HG03097 (cell line): ENCODE measurements around the gene TCIRG1.

Experiments
- ATAC-seq: cut with Tn5 transposase; IDR thresholded peaks from one replicate; pipeline ENCODE4 v1.9.1; 2021; ENCODE audit not compliant: unreplicated experiment, low FRiP score

TCIRG1 gene

DNA sequence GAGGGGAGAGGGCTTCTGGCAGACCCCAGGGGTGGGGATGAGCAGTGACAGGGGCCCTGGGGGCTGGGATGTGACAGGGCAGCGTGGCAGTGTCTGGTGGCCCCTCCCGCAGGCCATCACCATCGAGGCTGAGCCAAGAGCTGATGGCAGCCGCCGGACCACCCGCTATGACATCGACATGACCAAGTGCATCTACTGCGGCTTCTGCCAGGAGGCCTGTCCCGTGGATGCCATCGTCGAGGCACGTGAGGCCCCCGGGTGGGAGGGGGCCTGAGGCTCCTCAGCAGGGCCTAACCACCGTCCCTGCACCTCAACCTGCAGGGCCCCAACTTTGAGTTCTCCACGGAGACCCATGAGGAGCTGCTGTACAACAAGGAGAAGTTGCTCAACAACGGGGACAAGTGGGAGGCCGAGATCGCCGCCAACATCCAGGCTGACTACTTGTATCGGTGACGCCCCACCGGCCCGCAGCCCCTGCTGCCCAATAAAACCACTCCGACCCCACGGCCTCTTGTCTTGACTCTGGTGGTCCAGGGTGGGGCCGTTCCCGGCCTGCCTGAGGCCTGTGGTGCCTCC, 2.6 kb upstream of the TCIRG1 start:
- ATAC-seq = no peak

DNA sequence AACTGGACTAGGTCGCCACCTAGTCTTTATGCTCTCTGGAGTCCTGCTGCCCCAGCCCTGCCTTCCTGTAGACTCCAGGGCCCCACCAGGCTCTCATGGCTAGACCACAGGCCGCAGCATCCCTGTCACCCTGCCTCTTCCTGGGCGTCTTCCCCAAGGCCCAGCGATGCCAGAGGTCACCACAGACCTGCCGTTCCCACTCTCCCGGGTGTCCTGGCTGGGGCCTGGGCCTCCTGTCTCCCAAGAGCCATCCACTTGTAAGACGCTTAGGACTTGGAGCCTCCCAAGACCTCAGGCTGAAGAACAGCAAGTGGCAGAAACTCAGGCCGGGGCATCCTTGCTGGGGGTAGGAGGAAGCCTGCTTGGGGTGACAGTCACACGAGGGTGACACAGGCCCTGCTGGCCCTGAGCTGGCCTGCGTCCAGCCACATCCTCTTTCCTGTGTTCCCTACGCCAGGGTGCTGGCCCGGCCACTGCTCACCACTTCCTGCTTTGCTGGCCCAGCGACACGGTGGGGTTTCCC, 2.0 kb upstream of the TCIRG1 start:
- ATAC-seq = no peak

DNA sequence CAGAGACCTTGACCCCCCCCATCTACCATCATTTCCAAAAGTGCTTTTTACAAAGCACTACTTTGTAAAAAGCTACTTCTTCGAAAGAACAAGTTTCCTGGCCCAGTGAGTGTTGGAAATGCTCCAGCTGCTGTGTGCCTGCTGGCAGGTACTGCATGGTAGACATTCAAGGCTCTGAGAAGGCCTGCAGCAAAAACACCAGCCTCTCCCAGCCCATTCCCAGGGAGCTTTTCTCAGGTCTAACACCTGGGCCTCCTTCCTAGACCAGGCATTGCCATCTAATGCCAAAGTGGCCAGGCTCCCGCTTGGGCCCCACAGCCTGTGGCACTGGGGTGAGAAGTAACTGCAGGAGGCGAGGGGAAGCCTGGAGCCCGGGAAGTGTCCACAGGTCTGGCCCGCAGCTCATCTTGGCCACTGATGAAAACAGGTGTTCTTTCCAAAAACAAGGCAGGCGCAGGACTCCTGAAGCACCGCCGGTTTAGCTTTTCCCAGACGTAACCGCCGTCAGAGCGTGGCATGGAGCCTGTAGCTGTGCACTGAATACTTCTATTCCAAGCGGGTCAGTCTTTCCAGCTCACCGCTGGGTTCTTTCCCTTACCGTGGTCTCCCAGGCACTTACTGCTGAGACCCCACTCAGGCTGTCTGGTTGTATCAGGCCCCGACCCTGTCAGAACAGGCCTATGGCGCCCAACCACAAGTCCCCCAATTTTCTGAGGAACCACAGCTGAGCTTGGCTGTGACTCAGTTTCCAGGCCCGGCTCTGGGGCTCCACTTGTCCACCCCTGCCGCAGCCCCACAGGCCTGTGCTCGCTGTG, 1.2 kb upstream of the TCIRG1 start:
- ATAC-seq = no peak

DNA sequence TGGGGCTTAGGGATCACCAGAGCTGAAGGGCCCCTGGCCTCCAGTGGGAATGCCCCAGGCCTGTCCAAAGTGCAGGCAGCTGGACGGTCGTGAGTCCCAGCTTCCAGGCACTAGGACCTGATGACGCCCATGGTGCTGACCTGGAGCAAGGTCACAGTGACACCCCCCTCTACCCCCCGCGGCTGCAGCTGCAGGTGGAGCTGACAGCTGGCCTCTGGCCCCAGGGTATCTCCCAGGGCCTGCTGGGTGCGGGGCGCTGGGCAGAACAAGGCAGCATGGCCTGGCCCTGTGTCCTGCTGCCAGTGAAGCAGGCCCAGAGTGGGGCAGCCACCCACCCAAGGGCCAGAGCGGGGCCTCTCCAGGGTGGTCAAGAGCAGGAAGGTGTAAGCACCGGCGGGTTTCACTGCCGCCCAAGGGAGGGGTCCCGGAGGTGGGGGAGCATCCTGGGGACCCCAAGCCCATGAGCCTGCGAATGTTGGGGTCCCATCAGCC, 553 bp upstream of the TCIRG1 start:
- no peak for ATAC-seq

DNA sequence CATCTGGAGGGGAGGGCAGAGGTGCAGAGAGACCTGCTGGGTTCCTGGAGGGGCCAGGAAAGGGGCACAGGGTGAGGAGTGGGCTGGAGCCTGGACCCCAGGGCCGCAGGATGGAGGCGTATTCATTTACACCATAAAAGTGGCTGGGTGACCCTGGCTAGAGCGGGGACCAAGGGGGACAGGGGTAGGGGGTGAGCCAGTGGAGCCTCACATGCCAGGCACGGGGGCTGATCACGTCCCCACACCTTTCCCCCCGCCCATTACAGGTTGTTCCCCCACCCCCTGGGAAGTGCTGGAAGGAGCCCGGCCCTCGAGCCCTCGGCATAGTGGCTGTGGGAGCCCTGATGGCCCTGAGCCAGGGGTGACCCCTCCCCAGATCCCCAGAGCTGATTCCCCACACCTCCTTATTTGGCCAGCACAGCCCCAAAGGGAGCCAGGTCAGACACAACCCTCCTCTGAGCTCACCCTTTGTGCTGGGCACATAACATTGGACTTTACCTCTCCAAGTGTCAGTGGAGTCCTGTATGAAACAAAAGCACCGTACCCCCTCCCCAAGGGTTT, 781 bp downstream of the TCIRG1 start:
- no peak for ATAC-seq

DNA sequence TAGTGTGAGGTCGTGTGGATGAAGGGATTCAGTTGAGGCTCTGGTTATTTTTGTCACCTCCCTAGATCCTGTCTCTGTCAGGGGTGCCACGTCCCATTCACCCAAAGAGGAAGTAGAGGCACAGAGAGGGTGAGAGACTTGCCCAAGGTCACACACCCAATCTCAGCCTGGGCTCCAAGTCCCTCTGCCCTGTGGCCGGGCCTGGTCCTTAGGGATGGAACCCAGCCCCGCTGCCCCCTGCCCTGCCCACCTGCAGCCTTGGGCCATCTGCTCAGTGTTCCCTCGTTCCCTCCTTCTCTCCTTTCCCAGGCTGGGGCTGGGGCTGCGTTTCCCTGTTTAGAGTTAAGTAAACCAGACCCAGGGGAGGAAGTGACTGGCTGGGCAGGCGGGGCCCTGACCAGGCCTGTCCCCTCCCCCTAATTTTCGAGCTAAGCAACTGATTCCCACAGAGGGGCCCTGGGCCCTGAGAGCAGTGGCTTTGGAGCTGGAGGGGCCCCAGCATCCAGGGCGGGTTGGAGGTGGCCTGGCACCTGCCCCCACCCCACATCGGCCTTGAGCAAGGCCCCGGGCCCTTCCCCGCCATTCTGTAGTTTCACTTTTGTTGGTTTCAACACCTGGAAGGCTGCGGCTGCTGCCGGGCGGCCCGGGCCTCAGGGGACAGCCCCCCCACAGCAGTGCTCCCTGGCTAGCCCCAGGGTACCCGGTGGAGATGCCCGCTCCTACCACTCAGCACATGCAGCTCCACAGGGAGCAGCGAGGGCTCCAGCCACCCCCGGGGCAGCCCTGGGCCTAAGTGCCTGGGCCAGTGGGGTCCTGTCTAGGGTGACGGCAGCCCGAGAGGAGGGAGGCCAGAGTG, 1.5 kb downstream of the TCIRG1 start:
- peak; percentile 28 for ATAC-seq

DNA sequence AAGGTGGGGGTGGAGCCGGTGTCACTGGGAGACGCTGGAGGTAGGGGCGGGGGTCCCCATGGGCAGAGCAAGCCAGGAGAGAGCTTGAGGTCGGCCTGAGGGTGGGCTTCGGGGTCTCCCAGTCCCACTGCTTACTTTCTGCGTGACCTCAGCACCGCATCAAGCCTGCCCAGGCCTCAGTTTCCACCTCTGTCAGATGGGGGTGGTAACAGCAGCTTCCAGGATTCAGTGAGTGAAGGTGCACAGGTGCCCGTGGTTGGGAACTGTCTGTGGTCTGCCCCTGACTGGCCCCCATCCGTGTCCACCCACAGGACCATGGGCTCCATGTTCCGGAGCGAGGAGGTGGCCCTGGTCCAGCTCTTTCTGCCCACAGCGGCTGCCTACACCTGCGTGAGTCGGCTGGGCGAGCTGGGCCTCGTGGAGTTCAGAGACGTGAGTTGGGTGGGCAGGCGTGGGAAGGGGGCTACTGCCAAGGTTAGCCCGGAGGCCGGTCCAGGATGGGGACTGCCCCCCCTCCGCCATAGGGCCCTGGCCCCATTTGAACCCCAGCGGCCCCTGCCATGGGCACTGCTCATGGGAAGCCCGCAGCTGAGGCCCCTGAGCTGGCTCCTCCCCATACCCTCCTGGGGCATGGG, 2.2 kb downstream of the TCIRG1 start:
- ATAC-seq = no peak

DNA sequence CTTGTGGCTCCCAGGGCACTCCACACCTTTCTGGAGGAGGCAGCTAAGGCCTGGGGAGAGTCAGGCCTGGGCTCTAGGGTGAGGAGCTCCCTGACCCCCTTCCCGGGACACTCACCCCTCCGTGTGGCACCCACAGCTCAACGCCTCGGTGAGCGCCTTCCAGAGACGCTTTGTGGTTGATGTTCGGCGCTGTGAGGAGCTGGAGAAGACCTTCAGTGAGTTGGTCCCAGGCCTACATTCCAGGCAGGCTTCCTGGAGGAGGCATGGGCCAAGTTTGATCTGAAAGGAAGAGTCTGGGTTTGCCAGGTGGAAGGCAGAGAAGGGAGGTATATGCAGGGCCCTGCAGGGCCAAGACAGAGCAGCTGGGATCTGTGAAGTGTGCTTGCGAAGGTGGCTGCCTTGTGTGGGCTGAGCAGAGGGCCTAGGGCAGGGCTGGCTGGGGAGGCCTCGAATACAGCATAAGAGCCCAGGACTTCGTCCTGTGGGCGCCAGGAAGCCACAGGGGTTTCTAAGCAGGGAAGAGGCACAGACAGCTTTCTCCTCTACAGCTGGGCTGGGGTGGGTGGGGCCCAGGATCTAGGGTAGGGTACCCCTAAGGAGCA, 2.9 kb downstream of the TCIRG1 start:
- no peak for ATAC-seq

DNA sequence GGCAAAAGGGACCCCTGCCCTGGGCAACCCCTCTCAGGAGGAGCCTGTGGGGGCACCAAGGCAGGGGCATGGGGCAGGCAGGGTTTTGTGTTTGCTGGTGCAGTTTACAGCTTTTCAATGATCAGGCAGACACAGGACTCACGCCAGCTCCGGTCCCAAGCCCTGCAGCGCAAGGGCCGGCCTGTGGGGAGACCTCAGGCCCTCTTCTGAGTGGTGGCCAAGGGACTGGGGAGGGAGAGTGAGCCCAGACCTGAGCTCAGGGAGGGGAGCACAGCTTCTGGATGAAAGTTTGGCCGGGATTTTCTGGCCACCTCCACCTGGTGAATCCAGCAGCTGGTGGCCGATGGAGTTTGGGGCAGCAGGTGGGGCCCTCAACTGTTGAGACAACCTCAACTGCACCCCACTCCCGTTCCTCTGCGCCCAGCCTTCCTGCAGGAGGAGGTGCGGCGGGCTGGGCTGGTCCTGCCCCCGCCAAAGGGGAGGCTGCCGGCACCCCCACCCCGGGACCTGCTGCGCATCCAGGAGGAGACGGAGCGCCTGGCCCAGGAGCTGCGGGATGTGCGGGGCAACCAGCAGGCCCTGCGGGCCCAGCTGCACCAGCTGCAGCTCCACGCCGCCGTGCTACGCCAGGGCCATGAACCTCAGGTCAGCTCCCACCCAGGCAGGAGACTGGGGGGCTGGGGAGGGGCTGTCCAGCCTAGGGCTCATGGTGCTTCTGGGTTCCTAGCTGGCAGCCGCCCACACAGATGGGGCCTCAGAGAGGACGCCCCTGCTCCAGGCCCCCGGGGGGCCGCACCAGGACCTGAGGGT, 3.6 kb downstream of the TCIRG1 start:
- ATAC-seq = no peak

DNA sequence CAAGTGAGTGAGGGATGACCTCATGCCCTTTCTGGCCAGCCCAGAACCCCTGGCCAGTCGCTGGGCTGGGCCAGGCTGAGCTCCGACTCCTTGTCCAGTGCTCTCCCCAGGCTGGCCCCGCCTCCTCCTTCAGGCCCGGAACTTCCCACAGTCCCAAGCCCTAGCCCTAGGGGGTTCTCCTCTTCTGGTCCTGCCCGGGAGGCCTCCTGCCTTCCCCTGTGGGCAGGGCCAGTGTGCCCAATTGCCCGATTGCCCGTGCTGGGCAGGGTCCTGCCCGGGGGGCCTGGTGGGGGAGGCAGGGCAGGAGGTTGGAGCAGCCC, 4.2 kb downstream of the TCIRG1 start:
- no peak for ATAC-seq

DNA sequence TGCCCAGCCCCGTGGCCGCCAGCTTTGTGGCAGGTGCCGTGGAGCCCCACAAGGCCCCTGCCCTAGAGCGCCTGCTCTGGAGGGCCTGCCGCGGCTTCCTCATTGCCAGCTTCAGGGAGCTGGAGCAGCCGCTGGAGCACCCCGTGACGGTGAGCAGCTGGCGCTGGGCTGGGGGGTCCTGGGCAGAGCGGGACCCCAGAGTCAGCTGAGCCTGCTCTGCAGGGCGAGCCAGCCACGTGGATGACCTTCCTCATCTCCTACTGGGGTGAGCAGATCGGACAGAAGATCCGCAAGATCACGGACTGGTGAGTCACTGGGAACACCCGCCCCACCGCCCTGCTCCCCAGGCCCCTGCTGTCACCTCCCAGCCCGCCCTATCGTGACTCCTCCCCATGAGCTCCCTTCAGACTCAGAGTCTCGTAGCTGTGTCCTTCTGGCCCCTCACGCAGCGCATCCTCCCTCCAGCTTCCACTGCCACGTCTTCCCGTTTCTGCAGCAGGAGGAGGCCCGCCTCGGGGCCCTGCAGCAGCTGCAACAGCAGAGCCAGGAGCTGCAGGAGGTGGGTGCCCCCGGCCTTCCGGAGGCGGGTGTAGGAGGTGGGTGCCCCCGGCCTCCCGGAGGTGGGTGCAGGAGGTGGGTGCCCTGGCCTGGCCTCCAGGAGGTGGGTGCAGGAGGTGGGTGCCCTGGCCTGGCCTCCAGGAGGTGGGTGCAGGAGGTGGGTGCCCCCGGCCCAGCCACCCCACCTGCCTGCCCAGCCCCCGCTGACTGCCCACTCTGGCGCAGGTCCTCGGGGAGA, 4.7 kb downstream of the TCIRG1 start:
- no peak for ATAC-seq

DNA sequence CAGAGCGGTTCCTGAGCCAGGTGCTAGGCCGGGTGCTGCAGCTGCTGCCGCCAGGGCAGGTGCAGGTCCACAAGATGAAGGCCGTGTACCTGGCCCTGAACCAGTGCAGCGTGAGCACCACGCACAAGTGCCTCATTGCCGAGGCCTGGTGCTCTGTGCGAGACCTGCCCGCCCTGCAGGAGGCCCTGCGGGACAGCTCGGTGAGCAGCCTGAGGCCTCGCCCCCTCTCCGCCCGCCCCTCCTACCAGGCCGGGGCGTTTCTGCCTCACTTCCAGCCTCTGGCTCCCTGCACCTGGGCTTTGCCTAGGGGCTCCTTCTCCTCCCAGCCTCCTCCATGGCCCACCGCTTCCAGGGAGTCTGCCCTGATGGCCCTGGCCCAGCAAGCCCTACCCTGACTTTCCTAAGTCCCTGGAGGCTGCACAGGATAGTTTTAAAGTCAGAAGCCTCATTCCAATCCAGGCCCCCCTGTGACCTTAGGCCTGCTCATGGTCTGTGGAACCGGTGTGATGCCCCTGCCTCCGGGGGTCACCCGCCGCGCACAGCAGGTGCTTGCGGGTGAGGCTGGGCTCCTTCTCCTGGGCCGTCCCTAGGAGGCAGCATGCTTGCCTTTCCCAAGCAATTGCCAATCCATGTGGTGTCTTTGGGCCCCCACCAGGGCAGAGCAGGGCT, 5.5 kb downstream of the TCIRG1 start:
- ATAC-seq = no peak

DNA sequence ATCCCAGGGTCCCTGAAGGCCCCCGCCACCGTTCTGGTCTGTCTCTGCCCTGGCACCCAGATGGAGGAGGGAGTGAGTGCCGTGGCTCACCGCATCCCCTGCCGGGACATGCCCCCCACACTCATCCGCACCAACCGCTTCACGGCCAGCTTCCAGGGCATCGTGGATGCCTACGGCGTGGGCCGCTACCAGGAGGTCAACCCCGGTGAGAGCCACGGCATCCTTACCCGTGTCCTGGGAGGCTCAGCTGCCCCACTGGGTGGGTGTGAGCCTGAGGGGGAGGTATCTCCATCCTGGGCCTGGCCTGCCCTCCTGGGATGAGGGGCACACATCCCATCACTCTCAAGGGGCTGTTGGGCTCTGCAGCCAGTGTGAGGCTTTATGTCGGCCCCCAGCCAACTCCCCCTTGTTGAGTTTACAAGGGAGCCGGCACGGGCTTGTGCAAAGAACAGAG, 6.1 kb downstream of the TCIRG1 start:
- ATAC-seq = no peak

DNA sequence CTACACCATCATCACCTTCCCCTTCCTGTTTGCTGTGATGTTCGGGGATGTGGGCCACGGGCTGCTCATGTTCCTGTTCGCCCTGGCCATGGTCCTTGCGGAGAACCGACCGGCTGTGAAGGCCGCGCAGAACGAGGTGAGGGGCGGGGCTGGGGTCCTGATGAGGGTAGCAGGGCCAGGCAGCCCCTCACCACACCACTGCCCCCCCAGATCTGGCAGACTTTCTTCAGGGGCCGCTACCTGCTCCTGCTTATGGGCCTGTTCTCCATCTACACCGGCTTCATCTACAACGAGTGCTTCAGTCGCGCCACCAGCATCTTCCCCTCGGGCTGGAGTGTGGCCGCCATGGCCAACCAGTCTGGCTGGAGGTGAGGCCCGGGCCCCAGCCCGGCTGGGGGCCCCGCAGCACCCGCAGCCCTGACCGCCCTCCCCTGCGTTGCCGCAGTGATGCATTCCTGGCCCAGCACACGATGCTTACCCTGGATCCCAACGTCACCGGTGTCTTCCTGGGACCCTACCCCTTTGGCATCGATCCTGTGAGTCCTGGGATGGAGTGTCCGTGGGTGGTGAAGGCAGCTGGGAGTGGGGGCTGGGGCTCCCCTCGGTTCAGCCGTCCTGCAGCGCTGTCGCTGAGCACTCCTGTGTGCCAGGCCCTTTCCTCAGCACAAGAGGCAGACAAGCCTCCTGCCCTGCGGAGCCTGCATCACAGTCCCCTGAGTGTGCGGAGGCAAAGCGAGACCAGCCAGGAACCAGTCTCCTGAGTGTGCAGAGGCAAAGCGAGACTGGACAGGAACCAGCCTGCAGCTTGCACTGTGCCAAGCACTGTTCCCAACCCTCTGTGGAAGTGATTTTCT, 8.8 kb downstream of the TCIRG1 start:
- no peak for ATAC-seq

DNA sequence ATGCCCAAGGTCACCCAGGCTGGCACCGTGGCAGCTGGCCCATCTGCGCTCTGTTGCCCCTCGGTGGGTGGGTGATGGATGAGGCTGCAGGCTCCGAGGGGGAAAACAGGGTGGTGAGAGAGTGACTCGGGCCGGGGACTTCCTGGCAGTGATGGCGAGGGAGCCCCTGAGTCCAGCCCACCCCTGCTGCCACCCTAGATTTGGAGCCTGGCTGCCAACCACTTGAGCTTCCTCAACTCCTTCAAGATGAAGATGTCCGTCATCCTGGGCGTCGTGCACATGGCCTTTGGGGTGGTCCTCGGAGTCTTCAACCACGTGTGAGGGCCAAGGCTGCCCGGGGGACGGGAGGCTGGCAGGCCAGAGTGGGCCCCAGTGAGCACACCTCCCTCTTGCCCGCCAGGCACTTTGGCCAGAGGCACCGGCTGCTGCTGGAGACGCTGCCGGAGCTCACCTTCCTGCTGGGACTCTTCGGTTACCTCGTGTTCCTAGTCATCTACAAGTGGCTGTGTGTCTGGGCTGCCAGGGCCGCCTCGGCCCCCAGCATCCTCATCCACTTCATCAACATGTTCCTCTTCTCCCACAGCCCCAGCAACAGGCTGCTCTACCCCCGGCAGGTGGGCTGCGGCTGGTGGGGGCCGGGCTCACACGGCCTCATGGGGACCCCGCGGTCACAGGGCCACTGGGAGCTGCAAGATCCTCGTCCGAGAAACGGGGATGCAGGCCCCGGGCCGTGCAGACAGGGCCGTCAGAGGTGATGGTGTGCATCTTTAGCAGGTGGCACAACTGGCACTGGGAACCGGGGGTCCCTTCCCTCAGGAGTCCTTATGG, 10.1 kb downstream of the TCIRG1 start:
- ATAC-seq = no peak
